Measurements from ENCODE around the gene DYNC2I2.

The DYNC2I2 gene

DNA sequence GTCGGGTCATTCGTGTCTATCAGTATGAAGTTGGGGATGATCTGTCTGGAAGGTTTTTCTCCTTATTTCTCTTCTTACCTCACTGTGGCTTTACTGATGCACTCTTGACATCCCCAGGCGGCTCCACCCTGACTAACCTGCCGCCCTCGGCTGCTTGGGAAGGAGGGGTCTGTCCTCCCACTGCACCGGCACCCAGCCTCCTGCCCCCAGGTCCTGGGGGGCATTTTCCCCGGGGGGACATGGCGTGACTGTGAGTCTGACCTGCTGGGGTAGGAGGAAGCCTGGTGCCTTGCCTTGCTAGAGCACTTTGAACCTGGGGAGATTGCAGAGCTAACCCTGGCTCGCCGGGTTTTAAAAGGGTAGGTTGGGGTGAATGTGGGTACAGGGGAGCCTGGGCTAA is 27.5 kb downstream of the DYNC2I2 start:
- Histone ChIP-seq H3K27me3 (ENCODE audit: insufficient read depth, low read length, poor library complexity, severe bottlenecking) (no peaks in the 10 kb centered on the region), H3K9me3 (ENCODE audit: insufficient read depth, low read depth, low read length) (no peaks in the 10 kb centered on the region), H3K36me3 (ENCODE audit: insufficient read depth, low read length) (peaks cover 76% of the 10 kb centered on the region; the same call in 1 of the 2 replicates), H3K79me2 (ENCODE audit: insufficient read depth, low read length) (no peaks in the 10 kb centered on the region), H3K4me1 (ENCODE audit: insufficient read depth, low read length, poor library complexity, severe bottlenecking) (no peaks in the 10 kb centered on the region), H3F3A (ENCODE audit: low read depth) (no peaks in the 10 kb centered on the region), H3K4me3 (ENCODE audit: low read length, poor library complexity, severe bottlenecking) (no peak overlapping the region), H3K4me2 (ENCODE audit: low read depth, low read length, poor library complexity, severe bottlenecking) (no peak overlapping the region), H3K9ac (ENCODE audit: low read depth, low read length, poor library complexity, severe bottlenecking) (no peak overlapping the region), H3K9me2 (replicated peaks; ENCODE audit: low read depth, low read length) (no peaks in the 10 kb centered on the region), H4K20me1 (ENCODE audit: insufficient read depth, low read length, poor library complexity, severe bottlenecking) (no peaks in the 10 kb centered on the region), H2AFZ (ENCODE audit: low read length) (no peak overlapping the region)
- TF ChIP-seq, protein P1, sequence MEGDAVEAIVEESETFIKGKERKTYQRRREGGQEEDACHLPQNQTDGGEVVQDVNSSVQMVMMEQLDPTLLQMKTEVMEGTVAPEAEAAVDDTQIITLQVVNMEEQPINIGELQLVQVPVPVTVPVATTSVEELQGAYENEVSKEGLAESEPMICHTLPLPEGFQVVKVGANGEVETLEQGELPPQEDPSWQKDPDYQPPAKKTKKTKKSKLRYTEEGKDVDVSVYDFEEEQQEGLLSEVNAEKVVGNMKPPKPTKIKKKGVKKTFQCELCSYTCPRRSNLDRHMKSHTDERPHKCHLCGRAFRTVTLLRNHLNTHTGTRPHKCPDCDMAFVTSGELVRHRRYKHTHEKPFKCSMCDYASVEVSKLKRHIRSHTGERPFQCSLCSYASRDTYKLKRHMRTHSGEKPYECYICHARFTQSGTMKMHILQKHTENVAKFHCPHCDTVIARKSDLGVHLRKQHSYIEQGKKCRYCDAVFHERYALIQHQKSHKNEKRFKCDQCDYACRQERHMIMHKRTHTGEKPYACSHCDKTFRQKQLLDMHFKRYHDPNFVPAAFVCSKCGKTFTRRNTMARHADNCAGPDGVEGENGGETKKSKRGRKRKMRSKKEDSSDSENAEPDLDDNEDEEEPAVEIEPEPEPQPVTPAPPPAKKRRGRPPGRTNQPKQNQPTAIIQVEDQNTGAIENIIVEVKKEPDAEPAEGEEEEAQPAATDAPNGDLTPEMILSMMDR (conservative IDR thresholded peaks at IDR 0.05; ENCODE audit: low read length), result no peak

DNA sequence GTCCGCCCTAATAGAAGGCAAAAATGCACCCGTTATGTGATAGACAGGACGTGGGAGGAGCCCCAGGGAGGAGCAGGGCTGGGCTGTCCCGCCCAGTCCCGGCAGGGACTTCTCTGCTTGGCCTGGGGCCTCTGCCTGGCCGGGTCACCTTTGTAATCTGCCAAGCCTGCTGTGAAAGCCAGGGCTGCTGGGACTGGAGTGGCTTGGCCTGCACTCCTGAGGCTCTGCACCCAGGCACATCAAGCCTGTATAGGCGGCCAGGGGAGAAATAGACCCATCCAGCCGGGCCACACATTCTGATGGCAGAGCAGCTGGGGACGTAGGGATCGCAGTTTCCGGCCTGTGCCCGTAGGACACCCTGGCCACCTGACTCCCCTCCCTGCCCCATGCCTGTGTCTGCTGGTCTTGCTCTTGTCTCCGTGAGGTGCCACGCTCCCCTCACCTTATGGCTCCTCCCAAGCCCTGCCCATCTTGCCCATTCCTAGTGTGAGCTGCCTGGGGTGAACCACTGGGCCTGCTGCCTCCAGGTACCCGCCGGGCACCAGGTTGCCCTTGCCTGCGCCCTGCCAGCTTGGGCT is 28.1 kb downstream of the DYNC2I2 start:
- H3K4me2 ChIP-seq (ENCODE audit: low read depth, low read length, poor library complexity, severe bottlenecking), result no peak overlapping the region
- H2AFZ ChIP-seq (ENCODE audit: low read length), result no peak overlapping the region
- TF ChIP-seq, protein P1 (conservative IDR thresholded peaks at IDR 0.05; ENCODE audit: low read length), result no peak
- no peak for TF ChIP-seq EZH2phosphoT487 (IDR thresholded peaks at IDR 0.05; ENCODE audit: borderline replicate concordance)
- no peaks in the 10 kb centered on the region for H3K4me1 ChIP-seq (ENCODE audit: insufficient read depth, low read length, poor library complexity, severe bottlenecking)
- no peaks in the 10 kb centered on the region for H3F3A ChIP-seq (ENCODE audit: low read depth)
- H3K27me3 ChIP-seq (ENCODE audit: insufficient read depth, low read length, poor library complexity, severe bottlenecking), result no peaks in the 10 kb centered on the region
- no peaks in the 10 kb centered on the region for H3K79me2 ChIP-seq (ENCODE audit: insufficient read depth, low read length)
- H3K9me2 ChIP-seq (replicated peaks; ENCODE audit: low read depth, low read length), result no peaks in the 10 kb centered on the region
- H3K9me3 ChIP-seq (ENCODE audit: insufficient read depth, low read depth, low read length), result no peaks in the 10 kb centered on the region
- H4K20me1 ChIP-seq (ENCODE audit: insufficient read depth, low read length, poor library complexity, severe bottlenecking), result no peaks in the 10 kb centered on the region
- H3K36me3 ChIP-seq (ENCODE audit: insufficient read depth, low read length), result peaks cover 72% of the 10 kb centered on the region; the same call in 1 of the 2 replicates
- H3K9ac ChIP-seq (ENCODE audit: low read depth, low read length, poor library complexity, severe bottlenecking), result no peak overlapping the region
- H3K4me3 ChIP-seq (ENCODE audit: low read length, poor library complexity, severe bottlenecking), result no peak overlapping the region

DNA sequence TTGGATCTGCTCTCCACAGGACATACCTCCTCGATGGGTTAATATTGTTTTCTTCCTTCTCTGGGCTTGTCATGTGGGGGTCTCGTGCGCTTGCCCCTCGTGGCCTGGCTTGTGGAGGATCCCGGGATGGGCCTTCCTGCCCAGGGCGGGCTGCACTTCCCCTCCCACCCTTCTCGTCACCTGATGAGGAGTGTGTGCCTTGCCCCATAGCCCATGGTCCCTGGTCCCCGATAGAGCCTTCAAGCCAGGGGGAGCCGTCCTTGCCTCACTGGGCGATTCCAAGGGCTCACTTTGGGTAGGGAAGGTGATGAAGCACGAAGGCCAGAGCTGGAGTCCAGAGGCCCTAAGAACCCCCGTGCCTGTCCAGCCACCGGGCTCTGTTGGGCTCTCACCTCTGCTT is 28.7 kb downstream of the DYNC2I2 start:
- no peaks in the 10 kb centered on the region for H3K27me3 ChIP-seq (ENCODE audit: insufficient read depth, low read length, poor library complexity, severe bottlenecking)
- H4K20me1 ChIP-seq (ENCODE audit: insufficient read depth, low read length, poor library complexity, severe bottlenecking), result no peaks in the 10 kb centered on the region
- no peaks in the 10 kb centered on the region for H3F3A ChIP-seq (ENCODE audit: low read depth)
- no peak for TF ChIP-seq EZH2phosphoT487 (IDR thresholded peaks at IDR 0.05; ENCODE audit: borderline replicate concordance)
- TF ChIP-seq, protein P1 (conservative IDR thresholded peaks at IDR 0.05; ENCODE audit: low read length), result no peak
- peaks cover 66% of the 10 kb centered on the region; the same call in 1 of the 2 replicates for H3K36me3 ChIP-seq (ENCODE audit: insufficient read depth, low read length)
- H3K79me2 ChIP-seq (ENCODE audit: insufficient read depth, low read length), result no peaks in the 10 kb centered on the region
- no peaks in the 10 kb centered on the region for H3K9me2 ChIP-seq (replicated peaks; ENCODE audit: low read depth, low read length)
- H3K4me3 ChIP-seq (ENCODE audit: low read length, poor library complexity, severe bottlenecking), result no peak overlapping the region
- H3K4me1 ChIP-seq (ENCODE audit: insufficient read depth, low read length, poor library complexity, severe bottlenecking), result no peaks in the 10 kb centered on the region
- no peaks in the 10 kb centered on the region for H3K9me3 ChIP-seq (ENCODE audit: insufficient read depth, low read depth, low read length)
- H3K9ac ChIP-seq (ENCODE audit: low read depth, low read length, poor library complexity, severe bottlenecking), result no peak overlapping the region
- H2AFZ ChIP-seq (ENCODE audit: low read length), result no peak overlapping the region
- no peak overlapping the region for H3K4me2 ChIP-seq (ENCODE audit: low read depth, low read length, poor library complexity, severe bottlenecking)
